Stomach smooth muscle (tissue), 2 donors: ENCODE results near the gene TTC8.
"Not testable (repeated sequence)": the region's sequence is repeated elsewhere in the genome, so short reads cannot be mapped to it uniquely, and the experiment has no call there.

ENCODE experiments used
- H3K27ac ChIP-seq: one replicate; pipeline ENCODE4 v1.7.0; 2013; ENCODE audit warnings: mild to moderate bottlenecking, low read length, inconsistent platforms
- H3K27me3 ChIP-seq, 2 donors: one replicate each; pipeline ENCODE4 v1.7.0; 2013; ENCODE audit warnings: low read length in 2 of 2; ENCODE audit not compliant: insufficient read depth in 2 of 2, control insufficient read depth in 1 of 2
- H3K36me3 ChIP-seq, 2 donors: one replicate each; pipeline ENCODE4 v1.7.0; 2013; ENCODE audit warnings: low read length in 2 of 2; ENCODE audit not compliant: control insufficient read depth in 2 of 2, insufficient read depth in 2 of 2
- H3K4me1 ChIP-seq: one replicate; pipeline ENCODE4 v1.7.0; 2013; ENCODE audit warnings: low read length; ENCODE audit not compliant: control insufficient read depth, insufficient read depth
- H3K4me3 ChIP-seq, 2 donors: one replicate each; pipeline ENCODE4 v1.7.0; 2013; ENCODE audit warnings: low read length in 2 of 2
- H3K9ac ChIP-seq, 2 donors: one replicate each; pipeline ENCODE4 v1.7.0; 2013; ENCODE audit warnings: low read length in 2 of 2, mild to moderate bottlenecking in 1 of 2
- H3K9me3 ChIP-seq, 2 donors: one replicate each; pipeline ENCODE4 v1.7.0; 2013; ENCODE audit warnings: low read length in 2 of 2; ENCODE audit not compliant: control insufficient read depth in 2 of 2
- donor health status: healthy.
- donor health status: Pancreatic carcinoma.

TTC8 gene

GRCh38 chr14:88842414-88842813, 18.0 kb downstream of the TTC8 start:
- Histone ChIP-seq H3K9me3 (no peaks in the 10 kb centered on the region), H3K27me3 (no peaks in the 10 kb centered on the region), H3K4me3 (no peak overlapping the region), H3K36me3 (peaks cover 3 to 7% of the 10 kb centered on the region in 2 donors), H3K4me1 (no peaks in the 10 kb centered on the region), H3K9ac (no peak overlapping the region), H3K27ac (no peak overlapping the region)

- Histone ChIP-seq H3K4me3 (no peak overlapping the region), H3K4me1 (no peaks in the 10 kb centered on the region), H3K9me3 (no peaks in the 10 kb centered on the region), H3K36me3 (peaks cover 3 to 7% of the 10 kb centered on the region in 2 donors), H3K27ac (no peak overlapping the region), H3K27me3 (no peaks in the 10 kb centered on the region), H3K9ac (no peak overlapping the region)
Measured at GRCh38 chr14:88844980-88845491, 20.6 kb downstream of the TTC8 start.

- Histone ChIP-seq H3K27ac (no peak overlapping the region), H3K9me3 (no peaks in the 10 kb centered on the region), H3K27me3 (no peaks in the 10 kb centered on the region), H3K9ac (no peak overlapping the region), H3K36me3 (peaks cover 0 to 3% of the 10 kb centered on the region in 2 donors), H3K4me1 (no peaks in the 10 kb centered on the region), H3K4me3 (no peak overlapping the region)
Measured at GRCh38 chr14:88848571-88848970, 24.1 kb downstream of the TTC8 start.

GRCh38 chr14:88849716-88850115, 25.3 kb downstream of the TTC8 start:
- peaks cover 0 to 3% of the 10 kb centered on the region in 2 donors for H3K36me3 ChIP-seq
- no peak overlapping the region for H3K9ac ChIP-seq
- no peaks in the 10 kb centered on the region for H3K27me3 ChIP-seq
- no peak overlapping the region for H3K4me3 ChIP-seq
- H3K9me3 ChIP-seq, result no peaks in the 10 kb centered on the region
- no peak overlapping the region for H3K27ac ChIP-seq
- no peaks in the 10 kb centered on the region for H3K4me1 ChIP-seq

- H3K27ac ChIP-seq, result no peak overlapping the region
- H3K4me3 ChIP-seq, result no peak overlapping the region
- no peaks in the 10 kb centered on the region for H3K4me1 ChIP-seq
- H3K9ac ChIP-seq, result no peak overlapping the region
- H3K9me3 ChIP-seq, result no peaks in the 10 kb centered on the region
- peaks cover 0 to 3% of the 10 kb centered on the region in 2 donors for H3K36me3 ChIP-seq
- H3K27me3 ChIP-seq, result no peaks in the 10 kb centered on the region
Measured at GRCh38 chr14:88851587-88851986, 27.1 kb downstream of the TTC8 start.

GRCh38 chr14:88852632-88853031, 28.2 kb downstream of the TTC8 start:
- H3K36me3 ChIP-seq, result peaks cover 0 to 3% of the 10 kb centered on the region in 2 donors
- no peaks in the 10 kb centered on the region for H3K9me3 ChIP-seq
- H3K27ac ChIP-seq, result no peak overlapping the region
- H3K27me3 ChIP-seq, result no peaks in the 10 kb centered on the region
- H3K4me3 ChIP-seq, result no peak overlapping the region
- no peak overlapping the region for H3K9ac ChIP-seq
- H3K4me1 ChIP-seq, result no peaks in the 10 kb centered on the region

- H3K27ac ChIP-seq, result no peak overlapping the region
- no peaks in the 10 kb centered on the region for H3K4me1 ChIP-seq
- H3K36me3 ChIP-seq, result peaks cover 0 to 3% of the 10 kb centered on the region in 2 donors
- H3K9ac ChIP-seq, result no peak overlapping the region
- H3K9me3 ChIP-seq, result no peaks in the 10 kb centered on the region
- H3K27me3 ChIP-seq, result no peaks in the 10 kb centered on the region
- no peak overlapping the region for H3K4me3 ChIP-seq
Measured at GRCh38 chr14:88853129-88853528, 28.7 kb downstream of the TTC8 start.

GRCh38 chr14:88856786-88857366, 32.4 kb downstream of the TTC8 start:
- no peak overlapping the region for H3K4me3 ChIP-seq
- no peak overlapping the region for H3K9ac ChIP-seq
- H3K27ac ChIP-seq, result no peak overlapping the region
- no peaks in the 10 kb centered on the region for H3K27me3 ChIP-seq
- peaks cover 0 to 10% of the 10 kb centered on the region in 2 donors for H3K36me3 ChIP-seq
- no peaks in the 10 kb centered on the region for H3K4me1 ChIP-seq
- H3K9me3 ChIP-seq, result no peaks in the 10 kb centered on the region

GRCh38 chr14:88857861-88858260, 33.4 kb downstream of the TTC8 start:
- not testable (repeated sequence) for H3K9ac ChIP-seq, H3K9me3 ChIP-seq, H3K27me3 ChIP-seq, H3K4me3 ChIP-seq, H3K4me1 ChIP-seq, H3K27ac ChIP-seq
- peaks cover 0 to 12% of the 10 kb centered on the region in 2 donors for H3K36me3 ChIP-seq

- not testable (repeated sequence) for H3K9ac ChIP-seq, H3K27ac ChIP-seq, H3K4me1 ChIP-seq, H3K4me3 ChIP-seq, H3K36me3 ChIP-seq, H3K27me3 ChIP-seq, H3K9me3 ChIP-seq
Measured at GRCh38 chr14:88859118-88859517, 34.7 kb downstream of the TTC8 start.

GRCh38 chr14:88863167-88863566, 38.7 kb downstream of the TTC8 start:
- Histone ChIP-seq H3K9me3 (no peaks in the 10 kb centered on the region), H3K27me3 (no peaks in the 10 kb centered on the region), H3K27ac (no peak overlapping the region), H3K36me3 (peaks cover 0 to 10% of the 10 kb centered on the region in 2 donors), H3K4me3 (no peak overlapping the region), H3K9ac (no peak overlapping the region), H3K4me1 (no peaks in the 10 kb centered on the region)
